ENCODE measurements around the gene VRK2.

GRCh38 chr2:58044145-58044544 is 2.5 kb upstream of the VRK2 start:
- TF ChIP-seq, protein P1, sequence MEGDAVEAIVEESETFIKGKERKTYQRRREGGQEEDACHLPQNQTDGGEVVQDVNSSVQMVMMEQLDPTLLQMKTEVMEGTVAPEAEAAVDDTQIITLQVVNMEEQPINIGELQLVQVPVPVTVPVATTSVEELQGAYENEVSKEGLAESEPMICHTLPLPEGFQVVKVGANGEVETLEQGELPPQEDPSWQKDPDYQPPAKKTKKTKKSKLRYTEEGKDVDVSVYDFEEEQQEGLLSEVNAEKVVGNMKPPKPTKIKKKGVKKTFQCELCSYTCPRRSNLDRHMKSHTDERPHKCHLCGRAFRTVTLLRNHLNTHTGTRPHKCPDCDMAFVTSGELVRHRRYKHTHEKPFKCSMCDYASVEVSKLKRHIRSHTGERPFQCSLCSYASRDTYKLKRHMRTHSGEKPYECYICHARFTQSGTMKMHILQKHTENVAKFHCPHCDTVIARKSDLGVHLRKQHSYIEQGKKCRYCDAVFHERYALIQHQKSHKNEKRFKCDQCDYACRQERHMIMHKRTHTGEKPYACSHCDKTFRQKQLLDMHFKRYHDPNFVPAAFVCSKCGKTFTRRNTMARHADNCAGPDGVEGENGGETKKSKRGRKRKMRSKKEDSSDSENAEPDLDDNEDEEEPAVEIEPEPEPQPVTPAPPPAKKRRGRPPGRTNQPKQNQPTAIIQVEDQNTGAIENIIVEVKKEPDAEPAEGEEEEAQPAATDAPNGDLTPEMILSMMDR (conservative IDR thresholded peaks at IDR 0.05; ENCODE audit: low read length): no peak
- no peak for TF ChIP-seq EZH2phosphoT487 (IDR thresholded peaks at IDR 0.05; ENCODE audit: borderline replicate concordance, low read depth, low read length)

Data from OCI-LY7 (cell line).